GM18517 (cell line): ENCODE data around the gene OCIAD2.
"Not testable (repeated sequence)": the region's sequence is repeated elsewhere in the genome, so short reads cannot be mapped to it uniquely, and the experiment has no call there.

Experiments
- ATAC-seq: cut with Tn5 transposase; IDR thresholded peaks from one replicate; pipeline ENCODE4 v1.9.1; 2021; ENCODE audit warnings: mild to moderate bottlenecking, moderate library complexity; ENCODE audit not compliant: unreplicated experiment

The OCIAD2 gene

GRCh38 chr4:48907706-48908477 is 1.3 kb upstream of the OCIAD2 start:
- no peak for ATAC-seq

GRCh38 chr4:48905363-48906015 is 1.1 kb downstream of the OCIAD2 start:
- no peak for ATAC-seq

GRCh38 chr4:48904541-48905142 is 1.9 kb downstream of the OCIAD2 start:
- ATAC-seq: no peak

- ATAC-seq: no peak
Measured at GRCh38 chr4:48904101-48904500, 2.5 kb downstream of the OCIAD2 start.

DNA sequence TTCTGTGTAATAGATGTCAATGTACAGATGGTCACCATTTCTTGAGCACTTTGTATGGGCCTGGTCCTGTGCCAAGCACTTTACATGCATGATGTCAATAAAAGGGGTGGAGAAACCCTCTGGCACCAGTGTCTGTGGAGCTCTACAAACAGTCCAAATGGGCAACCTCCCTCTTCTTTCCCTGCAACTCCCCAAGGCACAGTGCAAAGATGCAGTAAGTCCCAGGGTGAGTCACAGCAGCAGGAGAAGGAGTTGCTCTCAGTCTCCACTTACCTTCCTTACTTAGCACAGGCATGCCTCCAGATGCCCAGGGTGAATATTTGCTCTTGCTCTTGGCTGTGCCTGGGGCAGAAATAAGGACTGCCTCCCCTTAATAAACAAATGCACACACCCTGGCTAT is 4.3 kb downstream of the OCIAD2 start:
- ATAC-seq: no peak

DNA sequence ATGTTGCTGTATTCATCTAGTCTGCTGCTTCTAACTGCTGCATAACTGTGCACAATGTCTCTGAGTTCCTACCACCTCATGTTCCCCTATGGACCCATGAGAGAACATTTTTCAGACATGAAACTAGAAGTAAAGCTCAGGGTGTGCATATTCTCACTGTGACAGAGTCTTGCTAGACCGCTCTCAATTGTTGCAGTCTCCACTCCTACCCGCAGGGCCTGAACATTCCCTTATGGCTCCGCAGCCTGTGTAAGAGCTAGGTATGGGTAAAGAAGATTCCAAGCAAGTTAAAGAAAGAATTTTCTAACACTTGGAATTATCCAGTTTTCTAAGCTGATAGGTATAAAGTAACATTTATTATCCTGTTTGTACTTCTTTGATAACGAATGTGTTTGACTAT is 5.4 kb downstream of the OCIAD2 start:
- ATAC-seq: no peak

- no peak for ATAC-seq
Measured at GRCh38 chr4:48899950-48900349, 6.6 kb downstream of the OCIAD2 start.

GRCh38 chr4:48899432-48899749 is 7.2 kb downstream of the OCIAD2 start:
- ATAC-seq: peak; percentile 9

- ATAC-seq: peak; percentile 76
Measured at GRCh38 chr4:48898733-48899431, 7.7 kb downstream of the OCIAD2 start.

DNA sequence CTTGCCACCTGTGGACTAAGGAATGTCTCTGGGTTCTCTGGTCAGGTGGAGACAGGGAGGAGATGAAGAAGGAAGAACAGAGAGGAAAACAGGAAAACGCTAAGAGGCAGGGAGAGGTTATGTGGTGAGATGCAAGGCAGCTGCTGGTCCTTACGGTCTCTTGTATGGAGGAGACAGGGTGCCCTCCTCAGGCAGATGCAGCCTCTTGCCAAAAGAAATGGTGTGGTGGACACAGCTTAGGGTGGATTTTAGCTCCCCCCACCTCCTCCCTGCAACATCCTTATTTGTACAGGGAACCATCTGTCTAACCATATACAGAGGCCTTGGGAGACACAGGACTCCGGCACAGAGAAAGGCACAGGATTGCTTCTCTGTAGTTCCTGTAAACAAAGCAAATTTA is 9.7 kb downstream of the OCIAD2 start:
- ATAC-seq: no peak

DNA sequence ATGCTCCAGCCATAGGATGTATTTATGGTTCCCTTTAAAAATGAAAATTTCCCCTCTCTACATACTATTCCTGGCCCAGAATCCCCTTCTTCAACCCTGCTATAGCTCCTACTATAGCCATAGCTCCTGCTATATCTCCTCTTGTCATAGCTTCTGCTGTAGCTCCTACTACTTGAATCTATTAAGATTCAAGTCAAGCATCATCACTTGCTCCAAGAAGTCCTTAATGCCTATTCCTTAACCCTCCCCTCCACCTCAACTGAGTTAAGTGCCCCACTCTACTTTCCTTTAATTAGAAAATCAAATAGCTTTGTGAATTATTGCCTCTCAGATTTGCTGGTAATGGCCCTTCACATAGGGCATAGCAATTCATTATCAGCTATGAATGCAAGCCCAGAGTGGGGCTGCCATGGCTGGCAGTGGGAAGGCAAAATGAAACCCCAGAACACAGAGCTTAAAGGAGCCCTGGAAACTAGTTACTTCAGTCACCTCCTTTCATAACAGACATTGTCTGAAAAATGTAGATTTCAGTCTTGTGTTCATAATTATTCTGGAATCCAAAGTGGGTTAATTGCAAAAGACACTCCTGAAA is 15.4 kb downstream of the OCIAD2 start:
- ATAC-seq: no peak

DNA sequence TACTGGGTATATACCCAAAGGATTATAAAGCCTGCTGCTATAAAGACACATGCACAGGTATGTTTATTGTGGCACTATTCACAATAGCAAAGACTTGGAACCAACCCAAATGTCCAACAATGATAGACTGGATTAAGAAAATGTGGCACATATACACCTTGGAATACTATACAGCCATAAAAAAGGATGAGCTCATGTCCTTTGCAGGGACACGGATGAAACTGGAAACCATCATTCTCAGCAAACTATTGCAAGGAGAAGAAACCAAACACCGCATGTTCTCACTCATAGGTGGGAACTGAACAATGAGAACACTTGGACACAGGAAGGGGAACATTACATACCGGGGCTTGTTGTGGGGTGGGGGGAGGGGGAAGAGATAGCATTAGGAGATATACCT is 16.8 kb downstream of the OCIAD2 start:
- not testable (repeated sequence) for ATAC-seq

- ATAC-seq: not testable (repeated sequence)
Measured at GRCh38 chr4:48881646-48882045, 24.9 kb downstream of the OCIAD2 start.

DNA sequence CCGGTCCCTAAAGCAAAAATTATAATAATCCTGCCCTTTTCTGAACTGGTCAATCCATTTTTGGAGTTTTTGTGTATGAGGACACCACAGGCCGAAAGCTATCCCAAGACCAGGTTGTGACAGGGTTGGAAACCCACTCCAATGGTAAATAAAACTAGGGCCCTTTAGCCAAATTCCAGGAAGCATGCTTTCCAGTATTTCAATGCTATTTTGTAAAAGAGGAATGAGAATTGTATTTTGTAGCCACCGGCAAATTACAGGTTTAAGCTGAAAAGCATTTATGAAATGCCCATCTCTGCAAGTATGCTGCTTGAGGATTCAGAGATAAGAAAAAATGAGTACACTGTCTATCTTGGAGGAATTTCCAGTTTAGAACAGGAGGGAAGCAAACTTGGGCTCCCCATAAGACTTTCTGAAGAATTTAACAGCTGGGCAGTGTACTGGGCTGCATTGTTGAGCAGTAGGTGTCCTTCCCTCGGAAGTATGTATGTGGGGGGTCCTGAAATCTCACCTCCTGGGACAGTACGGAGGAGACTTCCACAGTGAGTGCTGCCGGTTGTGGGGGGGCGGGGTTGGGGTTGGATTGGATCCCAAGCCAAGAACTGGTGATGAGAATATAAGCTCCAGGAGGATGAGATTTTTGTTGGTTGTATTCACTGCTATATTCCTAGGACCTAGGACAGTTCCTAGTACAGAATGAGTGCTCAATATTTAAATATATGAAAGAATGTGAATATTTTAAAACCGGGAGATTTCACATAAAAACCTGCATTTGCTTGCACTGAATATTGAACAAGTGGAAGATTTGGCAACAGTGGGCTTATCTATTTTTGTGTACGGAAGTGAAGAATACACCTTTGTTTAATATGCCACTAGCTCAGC is 26.8 kb downstream of the OCIAD2 start:
- no peak for ATAC-seq

DNA sequence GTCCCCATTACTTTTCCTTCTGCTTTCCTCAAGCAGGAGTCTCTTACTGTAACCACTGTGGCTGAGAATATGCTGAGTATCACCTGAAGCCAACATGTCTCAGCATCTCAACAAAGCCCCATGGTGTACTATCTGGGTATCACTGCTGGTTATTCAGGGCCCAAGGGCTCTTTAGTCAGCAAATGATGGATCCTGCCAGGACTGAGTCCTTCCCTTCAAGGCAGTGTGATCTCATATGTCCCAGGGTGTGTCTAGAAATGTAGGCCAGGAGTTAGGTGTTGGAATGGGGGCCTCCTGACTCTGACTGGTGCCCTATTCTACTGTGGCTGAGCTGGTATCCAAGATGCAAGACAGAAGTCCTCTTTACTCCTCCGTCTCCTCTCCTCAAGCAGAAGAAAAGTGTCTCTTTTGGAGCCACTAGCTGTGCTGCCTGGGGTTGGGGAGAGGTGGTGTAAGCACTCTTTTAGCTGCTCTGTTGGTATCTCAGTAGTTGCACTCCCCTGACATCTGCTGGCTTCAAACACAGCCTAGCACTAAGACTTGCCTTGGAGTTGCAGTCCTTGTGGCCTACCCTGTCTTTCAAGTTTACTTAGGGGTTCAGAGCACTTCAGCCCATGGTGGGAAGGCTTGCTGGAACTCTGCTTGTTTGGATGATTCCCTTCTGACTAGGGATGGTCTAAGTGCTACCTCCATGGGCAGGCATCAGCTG is 28.6 kb downstream of the OCIAD2 start:
- ATAC-seq: no peak

GRCh38 chr4:48864696-48865095 is 41.9 kb downstream of the OCIAD2 start:
- ATAC-seq: not testable (repeated sequence)

- no peak for ATAC-seq
Measured at GRCh38 chr4:48863728-48864127, 42.8 kb downstream of the OCIAD2 start.

DNA sequence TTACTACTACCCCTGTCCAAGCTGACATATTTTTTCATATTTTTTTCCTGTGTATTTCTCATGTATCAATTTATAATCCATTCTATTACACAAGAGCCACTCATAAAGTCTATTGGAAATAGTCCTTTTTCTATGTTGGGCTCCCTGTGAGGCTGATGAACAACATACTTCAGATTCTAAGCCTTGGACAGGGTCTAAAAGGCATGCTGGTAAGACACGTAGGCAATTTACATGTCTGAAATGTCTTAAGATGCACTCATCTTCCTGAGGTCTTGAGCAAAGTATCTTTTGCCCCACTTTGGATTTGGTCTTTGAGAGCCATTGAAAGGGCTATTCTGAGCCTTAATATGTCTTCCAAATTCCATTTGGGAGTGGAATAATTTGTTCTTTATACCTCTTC is 43.9 kb downstream of the OCIAD2 start:
- ATAC-seq: no peak

DNA sequence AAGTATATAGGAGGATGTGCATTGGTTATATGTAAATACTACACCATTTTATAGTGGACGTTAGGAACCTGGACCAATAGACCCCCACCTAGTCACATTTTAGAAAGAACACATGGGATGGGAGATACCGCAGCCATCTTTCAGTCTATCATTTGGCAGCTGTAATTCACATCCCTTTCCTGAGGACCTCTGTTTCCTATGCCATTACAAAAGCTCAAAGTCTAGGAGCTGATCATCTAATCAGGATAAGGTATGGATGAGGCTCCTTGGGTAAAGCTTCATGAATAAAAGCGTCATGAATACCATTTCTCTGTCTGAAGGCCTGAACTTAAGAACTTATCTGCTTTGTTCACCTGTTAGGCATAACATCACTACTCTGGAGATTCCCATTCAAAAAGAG is 44.5 kb downstream of the OCIAD2 start:
- ATAC-seq: no peak

- ATAC-seq: no peak
Measured at GRCh38 chr4:48858130-48858529, 48.4 kb downstream of the OCIAD2 start.
